Measurements from ENCODE around the gene PPEF2.

GRCh38 chr4:75834095-75834771 is 68.0 kb downstream of the PPEF2 start:
- TF ChIP-seq CTCF (IDR thresholded peaks at IDR 0.05): no peak
- no peak for TF ChIP-seq POLR2A (IDR thresholded peaks at IDR 0.05)
